Hepatocyte (in vitro differentiated cells): Measurements from ENCODE around the gene CHN1. TPM values are rescaled to one million over a fixed set of nuclear protein-coding genes. Genes with fewer than 3 reads are reported as not detected.

ENCODE experiments used
- DNase-seq: peaks from one replicate; pipeline ENCODE4 v3.0.0-alpha.2; 2016; ENCODE audit warnings: low spot score
- H2AFZ ChIP-seq: fragments of 200-600 bp; sonication (generic); 2 replicates; pipeline ENCODE4 v1.6.0; 2016; ENCODE audit warnings: antibody characterized with exemption, mild to moderate bottlenecking
- H3K27ac ChIP-seq: fragments of 200-600 bp; sonication (generic); 2 replicates; pipeline ENCODE4 v1.5.1; 2016; ENCODE audit warnings: mild to moderate bottlenecking
- H3K27me3 ChIP-seq: fragments of 200-600 bp; sonication (generic); 2 replicates; pipeline ENCODE4 v1.6.1; 2016
- H3K36me3 ChIP-seq: fragments of 200-600 bp; sonication (generic); replicated peaks from 2 replicates; pipeline ENCODE4 v1.5.1; 2016; ENCODE audit warnings: low read depth; ENCODE audit not compliant: insufficient read depth
- H3K4me1 ChIP-seq: fragments of 200-600 bp; sonication (generic); 2 replicates; pipeline ENCODE4 v1.5.1; 2016; ENCODE audit warnings: mild to moderate bottlenecking, moderate library complexity; ENCODE audit not compliant: insufficient read depth
- H3K4me2 ChIP-seq: fragments of 200-600 bp; sonication (generic); 2 replicates; pipeline ENCODE4 v1.6.0; 2016
- H3K4me3 ChIP-seq: fragments of 200-600 bp; sonication (generic); 2 replicates; pipeline ENCODE4 v1.5.1; 2016; ENCODE audit warnings: mild to moderate bottlenecking
- H3K79me2 ChIP-seq: fragments of 200-600 bp; sonication (generic); 2 replicates; pipeline ENCODE4 v1.6.0; 2017; ENCODE audit warnings: mild to moderate bottlenecking
- H3K9me2 ChIP-seq: fragments of 200-600 bp; sonication (generic); replicated peaks from 2 replicates; pipeline ENCODE4 v1.6.0; 2017; ENCODE audit warnings: mild to moderate bottlenecking; ENCODE audit not compliant: insufficient read depth
- H3K9me3 ChIP-seq: fragments of 200-600 bp; sonication (generic); 2 replicates; pipeline ENCODE4 v1.5.1; 2016; ENCODE audit warnings: low read depth, mild to moderate bottlenecking
- H4K20me1 ChIP-seq: fragments of 200-600 bp; sonication (generic); 2 replicates; pipeline ENCODE4 v1.6.0; 2016; ENCODE audit warnings: mild to moderate bottlenecking; ENCODE audit not compliant: insufficient read depth, poor library complexity, severe bottlenecking
- EZH2 ChIP-seq: fragments of 200-600 bp; sonication (generic); IDR thresholded peaks from 2 replicates; pipeline ENCODE4 v1.6.1; 2016; ENCODE audit warnings: antibody characterized with exemption, mild to moderate bottlenecking, borderline replicate concordance
- EZH2phosphoT487 ChIP-seq: fragments of 200-600 bp; sonication (generic); IDR thresholded peaks from one replicate; pipeline ENCODE4 v1.6.1; 2018; ENCODE audit warnings: antibody characterized with exemption, mild to moderate bottlenecking, low read depth, moderate library complexity; ENCODE audit not compliant: unreplicated experiment, severe bottlenecking
- WGBS: methylation state at CpG from one replicate; pipeline ENCODE4 v1.1.6; 2016; ENCODE audit warnings: low lambda C conversion rate; ENCODE audit errors: missing lambda C conversion rate; 5-methylcytosine and 5-hydroxymethylcytosine counted together
- polyA plus RNA-seq: library from polyadenylated mRNA; unstranded; fragments of >200 nt; fragmentation: Nextera tagmentation; extraction: Ambion mirVana; gene quantifications from 2 replicates; pipeline ENCODE4 v1.2.1, GENCODE V29; 2016
- total RNA-seq: library from RNA; depleted of rRNA; stranded (reverse); fragments of >200 nt; gene quantifications from 2 replicates; pipeline ENCODE4 v1.2.3, GENCODE V29; 2014
- TF ChIP-seq, protein P1 (sequence below): fragments of 200-600 bp; sonication (generic); IDR thresholded peaks from 2 replicates; pipeline ENCODE4 v1.5.1; 2016; ENCODE audit warnings: antibody characterized with exemption, mild to moderate bottlenecking; ENCODE audit not compliant: poor library complexity

The CHN1 gene
- total and polyA plus RNA-seq, 2 experiments from 2014 or later = 19.2 to 23.0 TPM

DNA sequence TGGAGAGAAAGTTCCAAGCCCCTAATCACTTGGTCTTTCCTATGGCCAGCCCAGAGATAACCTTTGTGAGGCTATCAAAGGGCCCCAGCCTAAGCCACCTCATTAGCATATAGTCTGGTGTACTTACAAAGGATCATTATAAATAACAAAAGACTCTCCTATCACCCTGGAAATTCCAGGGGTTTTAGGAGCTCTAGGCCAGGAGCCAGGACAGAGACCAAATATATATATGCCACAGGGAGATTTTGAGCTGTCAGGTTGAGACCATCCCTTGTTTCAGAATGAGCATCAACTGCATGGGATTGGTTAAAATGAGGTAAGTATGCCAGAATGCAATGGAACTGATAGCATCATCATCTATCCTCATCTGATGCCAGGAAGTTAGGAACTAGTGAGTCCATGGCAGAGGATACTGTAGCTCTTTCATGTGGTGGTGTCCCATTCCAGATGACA is 208.8 kb downstream of the CHN1 start:
- Histone ChIP-seq H4K20me1 (no peaks in the 10 kb centered on the region), H2AFZ (no peak overlapping the region), H3K4me3 (no peak overlapping the region), H3K79me2 (no peaks in the 10 kb centered on the region), H3K36me3 (no peaks in the 10 kb centered on the region), H3K27ac (no peak overlapping the region), H3K27me3 (no peaks in the 10 kb centered on the region), H3K9me2 (no peaks in the 10 kb centered on the region), H3K4me2 (no peak overlapping the region), H3K4me1 (peaks cover 15% of the 10 kb centered on the region), H3K9me3 (no peaks in the 10 kb centered on the region)
- no peak for TF ChIP-seq EZH2
- TF ChIP-seq, protein P1, sequence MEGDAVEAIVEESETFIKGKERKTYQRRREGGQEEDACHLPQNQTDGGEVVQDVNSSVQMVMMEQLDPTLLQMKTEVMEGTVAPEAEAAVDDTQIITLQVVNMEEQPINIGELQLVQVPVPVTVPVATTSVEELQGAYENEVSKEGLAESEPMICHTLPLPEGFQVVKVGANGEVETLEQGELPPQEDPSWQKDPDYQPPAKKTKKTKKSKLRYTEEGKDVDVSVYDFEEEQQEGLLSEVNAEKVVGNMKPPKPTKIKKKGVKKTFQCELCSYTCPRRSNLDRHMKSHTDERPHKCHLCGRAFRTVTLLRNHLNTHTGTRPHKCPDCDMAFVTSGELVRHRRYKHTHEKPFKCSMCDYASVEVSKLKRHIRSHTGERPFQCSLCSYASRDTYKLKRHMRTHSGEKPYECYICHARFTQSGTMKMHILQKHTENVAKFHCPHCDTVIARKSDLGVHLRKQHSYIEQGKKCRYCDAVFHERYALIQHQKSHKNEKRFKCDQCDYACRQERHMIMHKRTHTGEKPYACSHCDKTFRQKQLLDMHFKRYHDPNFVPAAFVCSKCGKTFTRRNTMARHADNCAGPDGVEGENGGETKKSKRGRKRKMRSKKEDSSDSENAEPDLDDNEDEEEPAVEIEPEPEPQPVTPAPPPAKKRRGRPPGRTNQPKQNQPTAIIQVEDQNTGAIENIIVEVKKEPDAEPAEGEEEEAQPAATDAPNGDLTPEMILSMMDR = no peak
- no peak for TF ChIP-seq EZH2phosphoT487
- DNase-seq = no peak

- no peak overlapping the region for H3K4me3 ChIP-seq
- H3K36me3 ChIP-seq = no peaks in the 10 kb centered on the region
- no peaks in the 10 kb centered on the region for H3K79me2 ChIP-seq
- no peak overlapping the region for H2AFZ ChIP-seq
- TF ChIP-seq EZH2 (no peak), EZH2phosphoT487 (no peak)
- TF ChIP-seq, protein P1 = no peak
- no peak overlapping the region for H3K27ac ChIP-seq
- H3K9me3 ChIP-seq = no peaks in the 10 kb centered on the region
- H3K27me3 ChIP-seq = no peaks in the 10 kb centered on the region
- no peak overlapping the region for H3K4me2 ChIP-seq
- WGBS = 89% methylated on average over 3 of the region's 3 CpGs
- no peaks in the 10 kb centered on the region for H3K9me2 ChIP-seq
- DNase-seq = no peak
- H3K4me1 ChIP-seq = peaks cover 15% of the 10 kb centered on the region
- H4K20me1 ChIP-seq = no peaks in the 10 kb centered on the region
Observed at GRCh38 chr2:174794851-174795374, 210.3 kb downstream of the CHN1 start.

- Histone ChIP-seq H3K27me3 (no peaks in the 10 kb centered on the region), H3K4me1 (peaks cover 8% of the 10 kb centered on the region), H3K36me3 (no peaks in the 10 kb centered on the region), H3K79me2 (no peaks in the 10 kb centered on the region), H3K9me3 (no peaks in the 10 kb centered on the region), H3K4me2 (peak overlapping the region; percentile 25), H4K20me1 (no peaks in the 10 kb centered on the region), H3K9me2 (no peaks in the 10 kb centered on the region), H2AFZ (no peak overlapping the region), H3K27ac (no peak overlapping the region), H3K4me3 (no peak overlapping the region)
- TF ChIP-seq EZH2 (no peak), EZH2phosphoT487 (no peak)
- TF ChIP-seq, protein P1 = no peak
- DNase-seq = no peak
- WGBS = 73% methylated on average over 7 of the region's 7 CpGs
Observed at GRCh38 chr2:174792309-174793025, 212.7 kb downstream of the CHN1 start.
